ENCODE measurements around the gene OBP2A. TPM values are rescaled to one million over a fixed set of nuclear protein-coding genes. Genes with fewer than 3 reads are reported as not detected.

The OBP2A gene
- total and polyA plus RNA-seq, 2 donors (not counting 3 experiments of a cell fraction or from before 2014, with no cell fraction given) = not detected

GRCh38 chr9:135507104-135508035, 38.6 kb upstream of the OBP2A start:
- dilution Hi-C loops (cut with MboI; ENCODE audit: extremely low pct_ligation_motif_present, low sequenced_read_pairs) = no loop called here
- no TSS peak for BruUV-seq (replicated peaks)

DNA sequence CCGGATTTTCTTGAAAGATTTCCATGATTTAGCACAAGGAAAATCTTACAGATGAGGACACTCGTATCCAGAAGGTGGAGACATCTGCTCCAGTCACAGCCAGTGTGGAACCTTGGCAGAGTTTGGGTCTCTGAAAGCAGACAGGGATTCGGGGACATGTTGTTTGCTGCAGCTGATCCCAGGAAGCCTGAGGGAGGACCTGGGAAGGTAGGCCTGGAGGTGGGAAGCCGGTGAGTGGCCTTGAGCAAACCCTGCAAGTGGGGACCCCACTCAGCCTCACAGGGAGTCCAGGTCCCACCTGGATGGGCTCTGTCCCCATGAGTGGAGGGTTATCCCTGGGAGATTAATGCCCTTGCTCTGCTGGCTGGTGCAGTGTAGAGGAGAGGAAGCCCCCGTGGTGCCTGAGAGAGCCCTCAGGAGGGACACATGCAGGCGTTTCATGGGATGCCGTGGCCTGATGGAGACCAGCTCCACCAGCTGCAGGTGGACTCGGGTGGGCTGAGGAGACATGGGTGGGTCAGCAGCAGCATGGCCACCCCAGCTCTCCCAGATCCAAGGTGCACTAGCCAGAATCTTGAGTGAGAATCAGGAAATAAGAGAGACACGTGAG, 37.6 kb upstream of the OBP2A start:
- Histone ChIP-seq H3K9ac (replicated peaks; ENCODE audit: extremely low read depth, insufficient read depth, low read length) (no peak overlapping the region), H3K27me3 (ENCODE audit: control insufficient read depth in 2 of 2, insufficient read depth in 2 of 2, low read length in 2 of 2) (no peaks in the 10 kb centered on the region), H4K20me1 (replicated peaks; ENCODE audit: control insufficient read depth, extremely low read depth, insufficient read depth, low read length) (no peaks in the 10 kb centered on the region), H3K4me2 (ENCODE audit: insufficient read depth, low read length) (no peak overlapping the region), H3K36me3 (ENCODE audit: control insufficient read depth in 2 of 2, extremely low read depth in 1 of 2, insufficient read depth in 2 of 2, low read length in 2 of 2) (peaks cover 0 to 20% of the 10 kb centered on the region in 2 experiments), H3K9me3 (replicated peaks; ENCODE audit: control insufficient read depth, insufficient read depth, low read length) (no peaks in the 10 kb centered on the region), H3K9me1 (replicated peaks; ENCODE audit: control insufficient read depth, extremely low read depth, insufficient read depth, low read length) (no peaks in the 10 kb centered on the region), H3K79me2 (ENCODE audit: control insufficient read depth, insufficient read depth, low read length) (no peaks in the 10 kb centered on the region), H3K27ac (ENCODE audit: insufficient read depth, low read depth, low read length) (no peak overlapping the region), H3K4me1 (ENCODE audit: control insufficient read depth, extremely low read depth, insufficient read depth, low read length) (peaks cover 4% of the 10 kb centered on the region), H3K4me3 (replicated peaks in 1 of 3; ENCODE audit: insufficient read depth in 1 of 3, low read depth in 1 of 3, low read length in 3 of 3) (no peak overlapping the region), H2AFZ (ENCODE audit: low read depth, low read length) (no peak overlapping the region)
- dilution Hi-C loops (cut with MboI; ENCODE audit: extremely low pct_ligation_motif_present, low sequenced_read_pairs) = no loop called here
- CTCF ChIA-PET = no interaction called here
- TF ChIP-seq JUN (IDR thresholded peaks at IDR 0.05; ENCODE audit: borderline replicate concordance, insufficient read depth, insufficient read length, low read depth) (no peak), POLR2AphosphoS5 (IDR thresholded peaks at IDR 0.05; ENCODE audit: insufficient read depth, low read depth, low read length) (no peak)
- no TSS peak for BruUV-seq (replicated peaks)
- intact Hi-C loops (cut with micrococcal nuclease) = no loop called here
- DNase-seq (ENCODE audit: low read depth, low spot score) (no peak), FAIRE-seq (no peak)
- POLR2A ChIA-PET = no interaction called here

More at GRCh38 chr9:135507104-135508035, 38.6 kb upstream of the OBP2A start:
- Histone ChIP-seq H3K4me3 (replicated peaks in 1 of 3; ENCODE audit: insufficient read depth in 1 of 3, low read depth in 1 of 3, low read length in 3 of 3) (no peak overlapping the region), H3K27ac (ENCODE audit: insufficient read depth, low read depth, low read length) (no peak overlapping the region), H3K27me3 (ENCODE audit: control insufficient read depth in 2 of 2, insufficient read depth in 2 of 2, low read length in 2 of 2) (no peaks in the 10 kb centered on the region), H3K4me1 (ENCODE audit: control insufficient read depth, extremely low read depth, insufficient read depth, low read length) (peaks cover 4% of the 10 kb centered on the region), H3K9me3 (replicated peaks; ENCODE audit: control insufficient read depth, insufficient read depth, low read length) (no peaks in the 10 kb centered on the region), H3K9me1 (replicated peaks; ENCODE audit: control insufficient read depth, extremely low read depth, insufficient read depth, low read length) (no peaks in the 10 kb centered on the region), H2AFZ (ENCODE audit: low read depth, low read length) (no peak overlapping the region), H3K79me2 (ENCODE audit: control insufficient read depth, insufficient read depth, low read length) (peaks cover 4% of the 10 kb centered on the region), H3K36me3 (ENCODE audit: control insufficient read depth in 2 of 2, extremely low read depth in 1 of 2, insufficient read depth in 2 of 2, low read length in 2 of 2) (peaks cover 0 to 26% of the 10 kb centered on the region in 2 experiments), H3K9ac (replicated peaks; ENCODE audit: extremely low read depth, insufficient read depth, low read length) (no peak overlapping the region), H3K4me2 (ENCODE audit: insufficient read depth, low read length) (no peak overlapping the region), H4K20me1 (replicated peaks; ENCODE audit: control insufficient read depth, extremely low read depth, insufficient read depth, low read length) (no peaks in the 10 kb centered on the region)
- POLR2A ChIA-PET = no interaction called here
- CTCF ChIA-PET = no interaction called here
- FAIRE-seq (no peak), DNase-seq (ENCODE audit: low read depth, low spot score) (no peak)
- TF ChIP-seq POLR2AphosphoS5 (IDR thresholded peaks at IDR 0.05; ENCODE audit: insufficient read depth, low read depth, low read length) (no peak), GATA2 (IDR thresholded peaks at IDR 0.05; ENCODE audit: insufficient read depth, insufficient read length, low read depth, low read length) (no peak), MAX (IDR thresholded peaks at IDR 0.05; ENCODE audit: insufficient read depth, insufficient read length) (no peak)
- intact Hi-C loops (cut with micrococcal nuclease) = no loop called here
